Left ventricle myocardium inferior (tissue), 1 donor: Measurements from ENCODE around the gene KIF21A. TPM values are rescaled to one million over a fixed set of nuclear protein-coding genes. Genes with fewer than 3 reads are reported as not detected.

Experiments
- DNase-seq: peaks from one replicate; pipeline ENCODE4 v3.0.0-alpha.2; 2020
- H3K27ac ChIP-seq: fragments of 200-600 bp; replicated peaks from 2 replicates; pipeline ENCODE4 v1.8.0; 2021
- H3K27me3 ChIP-seq: fragments of 200-600 bp; 2 replicates; pipeline ENCODE4 v1.8.0; 2021; ENCODE audit warnings: low read depth
- H3K36me3 ChIP-seq: fragments of 200-600 bp; 2 replicates; pipeline ENCODE4 v1.8.0; 2021
- H3K4me1 ChIP-seq: fragments of 200-600 bp; 2 replicates; pipeline ENCODE4 v1.8.0; 2021
- H3K4me3 ChIP-seq: fragments of 200-600 bp; 2 replicates; pipeline ENCODE4 v1.8.0; 2021; ENCODE audit warnings: mild to moderate bottlenecking, moderate library complexity
- H3K9me3 ChIP-seq: fragments of 200-600 bp; replicated peaks from 2 replicates; pipeline ENCODE4 v1.8.0; 2021
- CTCF ChIP-seq: fragments of 200-600 bp; IDR thresholded peaks from 2 replicates; pipeline ENCODE4 v1.8.0; 2021; ENCODE audit warnings: antibody characterized with exemption, mild to moderate bottlenecking, borderline replicate concordance
- intact Hi-C: fragments of 100-400 bp; cut with micrococcal nuclease; formaldehyde crosslinking; loops from one replicate; pipeline ENCODE4 v1.11.0; 2022
- total RNA-seq: library from RNA; stranded (reverse); fragmentation: NEBNext Ultra II Directional; extraction: Animal tissue kit (Norgen Biotek cat#: 25700); gene quantifications from one replicate; pipeline ENCODE4 v1.2.1, GENCODE V29; 2021
- donor health status: DM: no; HTN: yes; CAD: no; lungs with severe emphysema.

The KIF21A gene
- total RNA-seq, 1 donor from 2014 or later: 49.8 TPM

- H3K27me3 ChIP-seq: no peaks in the 10 kb centered on the region
- no peak overlapping the region for H3K27ac ChIP-seq
- no peak overlapping the region for H3K4me3 ChIP-seq
- intact Hi-C loops: no loop called here
- no peak for TF ChIP-seq CTCF
- H3K4me1 ChIP-seq: peaks cover 4% of the 10 kb centered on the region
- peaks cover 3% of the 10 kb centered on the region for H3K36me3 ChIP-seq
- DNase-seq: no peak
- H3K9me3 ChIP-seq: no peaks in the 10 kb centered on the region
These were observed 93.8 kb downstream of the KIF21A start for GRCh38 chr12:39348941-39349626.

- Histone ChIP-seq H3K4me1 (peaks cover 4% of the 10 kb centered on the region), H3K9me3 (no peaks in the 10 kb centered on the region)
These were observed 94.4 kb downstream of the KIF21A start for GRCh38 chr12:39348523-39348922.

GRCh38 chr12:39344926-39345325 is 98.0 kb downstream of the KIF21A start:
- no peak for DNase-seq
- no peak overlapping the region for H3K4me3 ChIP-seq
- peaks cover 4% of the 10 kb centered on the region for H3K4me1 ChIP-seq
- intact Hi-C loops: no loop called here
- H3K36me3 ChIP-seq: peaks cover 11% of the 10 kb centered on the region
- no peaks in the 10 kb centered on the region for H3K9me3 ChIP-seq
- H3K27me3 ChIP-seq: no peaks in the 10 kb centered on the region
- TF ChIP-seq CTCF: no peak
- no peak overlapping the region for H3K27ac ChIP-seq

More at GRCh38 chr12:39348523-39348922, 94.4 kb downstream of the KIF21A start:
- no peak for TF ChIP-seq CTCF
- H3K27me3 ChIP-seq: no peaks in the 10 kb centered on the region
- H3K27ac ChIP-seq: no peak overlapping the region
- no peak overlapping the region for H3K4me3 ChIP-seq
- H3K36me3 ChIP-seq: peaks cover 3% of the 10 kb centered on the region
- no peak for DNase-seq
- intact Hi-C loops: no loop called here

- H3K9me3 ChIP-seq: no peaks in the 10 kb centered on the region
- intact Hi-C loops: no loop called here
- no peak overlapping the region for H3K4me3 ChIP-seq
- no peak for TF ChIP-seq CTCF
- no peak for DNase-seq
- peaks cover 11% of the 10 kb centered on the region for H3K36me3 ChIP-seq
- no peaks in the 10 kb centered on the region for H3K4me1 ChIP-seq
- no peaks in the 10 kb centered on the region for H3K27me3 ChIP-seq
- H3K27ac ChIP-seq: no peak overlapping the region
These were observed 99.3 kb downstream of the KIF21A start for GRCh38 chr12:39343665-39344064.

- no peak for TF ChIP-seq CTCF
- intact Hi-C loops: no loop called here
These were observed 101.2 kb downstream of the KIF21A start for GRCh38 chr12:39341761-39342160.

More at GRCh38 chr12:39341761-39342160, 101.2 kb downstream of the KIF21A start:
- DNase-seq: no peak
- Histone ChIP-seq H3K4me1 (no peaks in the 10 kb centered on the region), H3K27me3 (no peaks in the 10 kb centered on the region), H3K36me3 (peaks cover 11% of the 10 kb centered on the region), H3K27ac (no peak overlapping the region), H3K9me3 (no peaks in the 10 kb centered on the region), H3K4me3 (no peak overlapping the region)
